ENCODE results near the gene ZNF726.
"Not testable (repeated sequence)": the region's sequence is repeated elsewhere in the genome, so short reads cannot be mapped to it uniquely, and the experiment has no call there.

The ZNF726 gene

DNA sequence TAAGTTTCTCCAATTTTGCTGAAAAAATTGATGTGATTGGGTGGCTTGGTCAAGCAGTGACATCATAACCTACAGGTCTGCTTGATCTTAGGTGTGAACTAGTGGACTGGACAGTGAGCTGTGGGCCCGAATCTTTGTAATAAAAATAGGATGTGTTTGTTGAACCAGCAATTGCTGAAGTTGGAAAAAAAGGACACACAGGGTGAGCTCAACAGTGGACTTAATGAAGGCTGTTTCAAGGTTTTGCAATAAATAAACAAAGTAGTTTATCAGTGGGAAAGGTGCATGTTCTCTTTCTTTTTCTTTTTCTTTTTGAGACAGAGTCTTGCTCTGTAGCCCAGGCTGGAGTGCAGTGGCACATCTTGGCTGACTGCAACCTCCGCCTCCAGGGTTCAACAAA, 30.3 kb upstream of the ZNF726 start:
- in situ Hi-C loops (cut with HindIII; ENCODE audit: low sequenced_read_pairs), result no loop called here
- H3K4me3 ChIP-seq (ENCODE audit: low read depth, low read length), result no peak overlapping the region
- TF ChIP-seq, protein P1, sequence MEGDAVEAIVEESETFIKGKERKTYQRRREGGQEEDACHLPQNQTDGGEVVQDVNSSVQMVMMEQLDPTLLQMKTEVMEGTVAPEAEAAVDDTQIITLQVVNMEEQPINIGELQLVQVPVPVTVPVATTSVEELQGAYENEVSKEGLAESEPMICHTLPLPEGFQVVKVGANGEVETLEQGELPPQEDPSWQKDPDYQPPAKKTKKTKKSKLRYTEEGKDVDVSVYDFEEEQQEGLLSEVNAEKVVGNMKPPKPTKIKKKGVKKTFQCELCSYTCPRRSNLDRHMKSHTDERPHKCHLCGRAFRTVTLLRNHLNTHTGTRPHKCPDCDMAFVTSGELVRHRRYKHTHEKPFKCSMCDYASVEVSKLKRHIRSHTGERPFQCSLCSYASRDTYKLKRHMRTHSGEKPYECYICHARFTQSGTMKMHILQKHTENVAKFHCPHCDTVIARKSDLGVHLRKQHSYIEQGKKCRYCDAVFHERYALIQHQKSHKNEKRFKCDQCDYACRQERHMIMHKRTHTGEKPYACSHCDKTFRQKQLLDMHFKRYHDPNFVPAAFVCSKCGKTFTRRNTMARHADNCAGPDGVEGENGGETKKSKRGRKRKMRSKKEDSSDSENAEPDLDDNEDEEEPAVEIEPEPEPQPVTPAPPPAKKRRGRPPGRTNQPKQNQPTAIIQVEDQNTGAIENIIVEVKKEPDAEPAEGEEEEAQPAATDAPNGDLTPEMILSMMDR (IDR thresholded peaks at IDR 0.05; ENCODE audit: low read depth, low read length), result no peak
- no peak for DNase-seq (ENCODE audit: low read depth, low spot score)

DNA sequence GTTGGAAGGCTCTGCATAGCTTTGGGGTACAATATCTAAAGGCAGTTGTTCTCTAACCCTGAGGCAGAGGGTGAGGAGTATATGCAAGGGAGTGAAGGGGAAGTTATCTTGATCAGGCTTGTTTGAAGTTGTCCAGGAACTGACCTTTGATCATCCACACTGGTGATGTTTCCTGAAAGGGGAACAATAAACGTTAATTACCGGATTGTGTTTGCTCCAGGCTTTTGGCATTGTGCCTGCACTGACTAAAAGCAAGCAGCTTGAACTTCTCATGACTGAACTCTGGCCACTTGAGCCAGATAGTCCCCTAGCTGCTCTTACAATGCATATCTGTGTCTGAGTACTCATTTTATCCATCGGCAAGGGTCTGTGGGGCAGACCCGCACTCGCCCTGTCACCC, 27.0 kb upstream of the ZNF726 start:
- no peak for DNase-seq (ENCODE audit: low read depth, low spot score)
- TF ChIP-seq, protein P1 (IDR thresholded peaks at IDR 0.05; ENCODE audit: low read depth, low read length), result no peak
- in situ Hi-C loops (cut with HindIII; ENCODE audit: low sequenced_read_pairs), result no loop called here
- no peak overlapping the region for H3K4me3 ChIP-seq (ENCODE audit: low read depth, low read length)

DNA sequence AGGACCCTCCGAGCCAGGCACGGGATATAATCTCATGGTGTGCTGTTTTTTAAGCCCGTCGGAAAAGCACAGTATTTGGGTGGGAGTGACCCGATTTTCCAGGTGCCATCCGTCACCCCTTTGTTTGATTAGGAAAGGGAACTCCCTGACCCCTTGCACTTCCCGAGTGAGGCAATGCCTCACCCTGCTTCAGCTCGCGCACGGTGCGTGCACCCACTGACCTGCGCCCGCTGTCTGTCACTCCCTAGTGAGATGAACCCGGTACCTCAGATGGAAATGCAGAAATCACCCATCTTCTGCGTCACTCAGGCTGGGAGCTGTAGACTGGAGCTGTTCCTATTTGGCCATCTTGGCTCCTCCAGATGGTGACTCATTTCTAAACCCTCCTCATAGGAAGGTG, 18.6 kb upstream of the ZNF726 start:
- DNase-seq (ENCODE audit: low read depth, low spot score); H3K4me3 ChIP-seq (ENCODE audit: low read depth, low read length); in situ Hi-C loops (cut with HindIII; ENCODE audit: low sequenced_read_pairs): not testable (repeated sequence)

DNA sequence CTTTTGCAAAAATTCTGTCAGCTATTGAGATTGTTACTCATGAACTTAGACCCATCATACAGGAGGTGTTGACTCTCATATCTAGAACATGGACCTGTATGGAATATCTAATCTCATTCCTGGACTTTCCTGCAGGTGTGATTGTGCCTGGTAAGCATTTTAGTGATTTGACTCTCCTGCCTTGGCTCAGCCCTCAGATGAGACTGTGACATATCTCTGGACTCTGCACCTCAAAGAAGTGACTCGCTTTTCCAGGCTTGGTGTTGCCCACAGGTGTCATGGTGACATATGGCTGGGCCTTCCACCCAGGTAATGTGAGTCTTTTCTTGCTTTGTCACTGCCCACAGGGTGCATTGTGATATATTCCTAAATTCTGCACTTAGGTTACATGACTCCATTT, 17.8 kb upstream of the ZNF726 start:
- no peak for DNase-seq (ENCODE audit: low read depth, low spot score)
- in situ Hi-C loops (cut with HindIII; ENCODE audit: low sequenced_read_pairs), result no loop called here
- H3K4me3 ChIP-seq (ENCODE audit: low read depth, low read length), result no peak overlapping the region
- TF ChIP-seq, protein P1 (IDR thresholded peaks at IDR 0.05; ENCODE audit: low read depth, low read length), result no peak

DNA sequence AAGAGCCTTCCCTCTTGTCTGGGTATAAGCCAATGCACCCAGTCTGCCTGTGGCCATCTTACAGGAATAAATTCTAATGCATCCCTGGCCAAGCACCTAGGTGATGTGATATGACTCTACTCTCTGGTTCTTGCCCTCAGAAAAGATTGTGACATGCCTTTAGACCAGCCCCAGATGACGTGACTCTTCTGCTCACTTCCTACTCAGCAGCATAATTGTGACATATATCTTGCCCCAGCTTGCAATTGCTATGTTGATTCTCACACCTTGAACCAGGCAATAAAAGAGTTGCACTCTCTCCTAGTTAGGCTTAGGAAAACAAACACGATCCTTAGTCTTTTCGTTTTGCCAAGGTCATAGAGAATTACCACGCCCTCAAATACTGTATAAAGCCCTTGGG, 13.3 kb upstream of the ZNF726 start:
- in situ Hi-C loops (cut with HindIII; ENCODE audit: low sequenced_read_pairs), result no loop called here
- TF ChIP-seq, protein P1 (IDR thresholded peaks at IDR 0.05; ENCODE audit: low read depth, low read length), result no peak
- no peak for DNase-seq (ENCODE audit: low read depth, low spot score)
- H3K4me3 ChIP-seq (ENCODE audit: low read depth, low read length), result no peak overlapping the region

DNA sequence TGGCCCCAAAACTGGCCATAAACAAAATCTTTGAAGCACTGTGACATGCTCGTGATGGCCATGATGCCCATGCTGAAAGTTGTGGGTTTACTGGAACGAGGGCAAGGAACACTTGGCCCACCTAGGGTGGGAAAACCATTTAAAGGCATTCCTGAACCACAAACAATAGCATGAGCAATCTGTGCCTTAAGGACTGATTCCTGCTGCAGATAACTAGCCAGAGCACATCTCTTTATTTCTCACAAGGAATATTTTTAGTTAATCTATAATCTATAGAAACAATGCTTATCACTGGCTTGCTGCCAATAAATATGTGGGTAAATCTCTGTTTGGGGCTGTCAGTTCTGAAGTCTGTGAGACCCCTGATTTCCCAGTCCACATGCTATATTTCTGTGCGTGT, 10.3 kb upstream of the ZNF726 start:
- no peak for DNase-seq (ENCODE audit: low read depth, low spot score)
- TF ChIP-seq, protein P1 (IDR thresholded peaks at IDR 0.05; ENCODE audit: low read depth, low read length), result no peak
- in situ Hi-C loops (cut with HindIII; ENCODE audit: low sequenced_read_pairs), result no loop called here
- H3K4me3 ChIP-seq (ENCODE audit: low read depth, low read length), result no peak overlapping the region

DNA sequence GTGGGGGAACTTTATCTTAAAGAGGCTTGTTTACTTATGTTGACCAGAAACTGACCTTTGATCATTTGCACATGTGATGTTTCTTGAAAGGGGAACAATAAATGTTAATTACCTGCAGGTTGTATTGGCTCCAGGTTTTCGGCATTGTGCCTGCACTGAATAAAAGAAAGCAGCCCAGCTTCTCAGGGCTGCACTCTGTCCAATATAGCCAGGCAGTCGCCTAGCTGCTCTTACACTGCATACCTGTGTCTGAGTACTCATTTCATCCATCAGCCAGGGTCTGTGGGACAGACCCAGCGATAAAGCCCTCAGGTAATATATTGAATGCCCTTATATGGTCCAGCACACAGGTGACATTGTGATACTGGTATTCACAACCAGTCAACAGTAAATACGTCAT, 8.9 kb upstream of the ZNF726 start:
- no peak overlapping the region for H3K4me3 ChIP-seq (ENCODE audit: low read depth, low read length)
- in situ Hi-C loops (cut with HindIII; ENCODE audit: low sequenced_read_pairs), result no loop called here
- no peak for DNase-seq (ENCODE audit: low read depth, low spot score)
- TF ChIP-seq, protein P1 (IDR thresholded peaks at IDR 0.05; ENCODE audit: low read depth, low read length), result no peak
